CD1c-positive myeloid dendritic cell (primary cell): Measurements from ENCODE around the gene VPS41.

ENCODE experiments used
- DNase-seq: peaks from one replicate; pipeline ENCODE4 v3.0.0-alpha.2; 2016; ENCODE audit errors: extremely low spot score

Gene VPS41

DNA sequence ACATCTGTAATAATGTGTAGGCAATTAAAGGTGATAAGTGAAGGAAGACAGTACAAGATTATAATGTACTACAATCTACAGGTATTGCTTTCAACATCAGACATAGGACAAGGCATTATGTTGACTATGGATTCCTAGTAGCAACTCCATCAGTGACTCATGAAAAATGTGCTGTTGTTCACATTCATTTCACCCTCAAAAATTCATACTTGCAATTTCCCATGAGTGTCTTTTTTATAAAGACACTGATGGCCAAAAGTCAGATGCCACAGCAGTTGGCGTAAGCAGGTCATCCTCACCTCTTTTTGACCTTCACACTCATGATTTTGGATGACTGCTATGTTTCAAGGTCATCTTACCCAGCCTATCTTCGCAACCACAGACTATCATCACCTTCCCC lies 177.8 kb downstream of the VPS41 start:
- DNase-seq: no peak

DNA sequence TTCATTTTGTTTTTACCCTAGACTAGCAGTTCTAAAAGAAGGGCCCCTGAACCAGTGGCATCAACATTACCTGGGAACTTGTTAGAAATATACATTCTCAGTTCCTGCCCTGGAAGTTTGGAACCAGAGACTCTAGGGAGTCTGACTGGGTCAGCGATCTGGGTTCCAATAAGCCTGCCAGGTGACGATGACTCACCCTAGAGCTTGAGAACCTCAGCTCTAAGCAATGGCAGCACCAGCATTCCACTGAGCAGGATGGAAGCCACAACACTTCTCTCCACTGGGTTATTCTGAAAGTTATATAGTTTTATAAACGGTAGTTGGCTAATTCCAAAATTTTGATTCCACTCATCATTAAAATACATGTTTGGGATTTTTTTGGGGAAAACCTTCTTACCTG lies 180.8 kb downstream of the VPS41 start:
- DNase-seq: no peak

DNA sequence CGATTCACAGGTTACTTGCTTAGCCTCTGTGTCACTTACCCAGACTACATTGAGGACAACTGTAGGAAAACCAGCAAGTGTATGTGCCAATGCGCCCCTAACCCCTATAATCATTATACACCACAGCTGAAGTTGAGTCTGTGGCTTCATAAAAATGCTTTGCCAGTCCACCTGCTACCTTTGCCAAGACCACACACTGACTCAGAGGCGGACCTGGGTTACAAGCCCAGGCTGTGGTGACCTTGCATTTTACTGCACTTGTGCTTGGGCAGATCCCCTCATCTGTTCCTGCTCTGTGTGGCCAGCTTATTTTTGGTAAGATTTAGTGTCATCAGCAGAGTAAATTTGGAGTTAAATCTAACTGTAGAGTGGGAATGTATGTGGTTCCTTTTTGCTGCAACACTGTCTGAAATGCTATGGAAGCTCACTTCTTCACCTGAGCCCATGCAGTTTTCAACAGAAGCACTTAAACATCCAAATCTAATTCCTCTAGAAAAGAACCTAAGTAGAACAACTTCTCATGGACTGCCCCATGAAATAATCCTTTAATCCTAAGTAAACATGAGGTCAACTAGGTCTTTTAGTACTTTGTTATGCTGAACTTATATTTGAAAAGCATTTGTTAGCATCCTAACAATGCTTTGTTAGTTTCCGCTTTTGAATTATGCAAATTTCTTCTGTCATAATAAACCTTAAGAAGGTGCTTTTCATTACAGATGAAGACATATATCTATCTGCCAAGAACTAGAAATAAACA lies 181.6 kb downstream of the VPS41 start:
- DNase-seq: no peak

DNA sequence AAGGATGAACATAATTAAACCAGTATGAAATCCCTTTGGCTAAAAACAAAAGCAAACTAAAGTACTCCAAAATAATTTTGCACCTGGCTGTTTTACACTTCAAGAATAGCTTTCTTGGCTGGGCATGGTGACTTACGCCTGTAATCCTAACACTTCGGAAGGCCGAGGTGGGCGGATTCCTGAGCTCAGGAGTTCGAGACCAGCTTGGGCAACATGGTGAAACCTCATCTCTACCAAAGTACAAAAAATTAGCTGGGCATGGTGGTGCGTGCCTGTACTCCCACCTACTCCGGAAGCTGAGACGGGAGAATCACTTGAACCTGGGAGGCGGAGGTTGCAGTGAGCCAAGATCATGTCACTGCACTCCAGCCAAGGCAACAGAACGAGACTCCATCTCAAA lies 185.7 kb downstream of the VPS41 start:
- DNase-seq: no peak

DNA sequence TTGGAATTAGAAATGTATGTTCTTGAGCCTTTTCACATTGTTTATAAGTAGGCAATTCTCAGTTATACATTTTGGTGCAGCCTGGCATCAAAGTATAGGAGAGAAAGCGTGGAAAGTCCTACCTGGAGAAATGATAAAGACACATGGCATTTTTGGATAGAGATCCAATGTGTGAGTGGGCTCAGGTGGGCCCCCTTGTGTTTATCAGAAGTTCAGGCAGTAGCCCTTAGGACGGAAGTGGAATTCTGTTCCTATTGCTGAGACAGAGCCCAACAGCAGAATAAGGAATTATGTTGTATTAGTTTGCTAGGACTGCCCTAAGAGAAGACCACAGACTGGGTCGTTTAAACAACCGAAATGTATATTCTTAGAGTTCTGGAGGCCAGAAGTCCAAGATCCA lies 192.6 kb downstream of the VPS41 start:
- DNase-seq: no peak

DNA sequence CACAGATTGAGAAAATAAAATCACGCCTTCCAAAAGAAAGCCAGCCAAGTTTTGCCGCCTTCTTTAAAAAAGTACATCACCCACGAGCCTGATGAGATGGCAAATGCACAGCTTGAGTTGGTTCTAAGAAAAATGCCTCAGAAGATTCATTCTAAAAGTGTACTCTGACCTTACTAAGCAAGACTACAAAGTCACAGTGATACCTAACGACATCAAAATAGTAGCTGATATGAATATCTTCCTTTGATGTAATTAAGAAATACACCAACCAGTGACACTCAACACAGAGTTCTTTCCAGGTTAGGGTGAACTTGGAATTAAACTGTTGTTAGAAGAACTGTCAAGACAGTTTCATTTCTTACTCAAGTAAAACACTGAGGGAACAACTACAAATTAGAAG lies 199.9 kb downstream of the VPS41 start:
- no peak for DNase-seq

DNA sequence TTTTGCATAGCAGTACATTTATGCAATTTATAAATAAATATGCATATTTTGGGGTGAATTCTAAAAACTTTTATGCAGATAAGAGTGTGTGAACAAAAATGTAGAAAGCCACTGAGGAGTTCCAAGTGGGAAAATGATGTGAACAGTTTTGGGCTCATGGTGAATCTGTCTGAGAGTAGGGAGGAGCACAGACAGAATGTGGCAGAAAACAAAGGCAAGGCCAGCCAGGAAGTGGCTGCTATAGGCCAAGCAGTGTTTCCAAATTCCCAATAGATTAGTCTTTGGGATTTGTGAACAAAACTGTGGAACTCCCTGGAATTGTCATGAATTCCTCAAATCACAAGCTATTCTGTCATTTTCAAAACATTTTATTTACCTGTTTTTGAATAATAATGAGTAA lies 204.2 kb downstream of the VPS41 start:
- DNase-seq: no peak

DNA sequence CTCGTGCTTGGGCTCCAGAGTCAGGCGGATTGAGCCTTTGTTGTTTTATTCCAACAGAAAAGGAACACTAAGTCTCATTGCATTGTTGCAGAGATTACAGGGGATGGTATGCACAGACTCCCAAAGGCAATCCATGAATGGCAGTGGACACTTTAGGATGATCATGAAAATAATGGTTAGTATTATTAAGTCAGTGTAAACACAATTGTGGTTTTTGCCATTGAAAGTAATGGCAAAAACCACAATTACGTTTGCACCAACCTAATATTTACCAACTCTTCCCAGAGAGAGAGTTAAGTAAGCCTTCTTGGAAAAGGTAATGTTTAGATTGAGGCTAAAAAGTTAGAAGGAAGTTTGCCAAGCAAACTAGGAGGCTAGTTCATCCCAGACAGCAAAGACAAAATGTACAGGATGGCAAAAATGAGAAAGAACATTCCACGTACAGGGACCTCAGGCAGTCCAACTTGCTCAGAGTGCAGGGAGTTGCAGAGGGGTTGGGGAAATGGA lies 204.9 kb downstream of the VPS41 start:
- DNase-seq: no peak

DNA sequence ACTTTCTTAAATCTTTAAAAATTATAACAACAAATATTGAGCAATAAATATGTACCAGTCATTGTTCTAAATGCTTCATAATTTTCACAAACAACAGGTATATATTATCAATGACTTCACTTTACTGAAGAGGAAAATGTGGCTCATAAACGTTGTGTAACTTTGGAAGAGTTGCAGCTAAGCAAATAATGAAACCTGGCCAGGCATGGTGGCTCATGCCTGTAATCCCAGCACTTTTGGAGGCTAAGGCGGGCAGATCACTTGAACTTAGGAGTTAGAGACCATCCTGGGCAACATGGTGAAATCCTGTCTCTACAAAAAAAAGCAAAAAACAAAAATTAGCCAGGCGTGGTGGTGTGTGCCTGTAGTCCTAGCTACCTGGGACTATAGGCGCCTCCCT lies 205.9 kb downstream of the VPS41 start:
- DNase-seq: no peak

DNA sequence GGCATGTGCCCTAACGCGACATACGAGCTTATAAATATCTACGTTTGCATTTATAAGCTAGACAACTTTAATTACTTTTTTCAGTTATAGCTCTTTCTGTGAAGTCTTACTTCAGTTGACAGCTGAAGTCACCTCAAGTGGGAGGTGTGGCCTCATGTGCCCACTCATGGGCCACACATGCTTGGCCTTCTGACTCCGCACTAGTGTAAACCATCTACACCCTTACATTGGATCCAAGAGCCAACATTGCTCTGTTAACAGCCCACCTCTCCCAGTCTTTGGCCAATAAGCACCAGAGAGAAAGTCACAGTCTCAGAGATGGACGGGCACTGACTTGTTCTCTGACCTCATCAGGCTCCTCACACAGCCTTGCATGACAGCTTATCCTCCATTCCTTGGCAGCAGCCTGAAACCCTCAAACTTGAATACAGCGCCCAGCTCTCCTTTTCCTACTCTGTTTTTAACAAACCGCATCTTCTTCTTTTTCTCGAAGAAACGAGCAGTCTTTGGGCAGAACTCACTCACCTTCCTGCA lies 206.9 kb downstream of the VPS41 start:
- no peak for DNase-seq

DNA sequence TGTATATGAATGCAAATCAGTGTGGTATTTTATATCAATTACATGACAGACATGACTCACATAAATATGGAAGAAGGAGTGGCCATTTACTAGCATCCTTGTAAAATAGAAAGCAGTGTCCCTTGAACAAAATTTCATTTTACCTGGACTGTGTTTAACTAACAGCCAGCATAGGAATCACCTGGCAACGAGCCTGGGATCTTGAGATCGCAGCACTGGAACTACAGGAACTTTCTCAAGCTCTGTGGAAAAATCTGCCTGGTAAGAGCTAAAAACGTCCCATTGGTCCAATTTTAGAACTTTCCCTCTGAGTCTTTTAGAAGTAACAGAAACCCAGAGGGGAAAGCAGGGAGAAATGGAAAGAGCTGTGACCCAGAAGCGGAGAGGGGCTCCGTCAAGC lies 208.9 kb downstream of the VPS41 start:
- DNase-seq: no peak

DNA sequence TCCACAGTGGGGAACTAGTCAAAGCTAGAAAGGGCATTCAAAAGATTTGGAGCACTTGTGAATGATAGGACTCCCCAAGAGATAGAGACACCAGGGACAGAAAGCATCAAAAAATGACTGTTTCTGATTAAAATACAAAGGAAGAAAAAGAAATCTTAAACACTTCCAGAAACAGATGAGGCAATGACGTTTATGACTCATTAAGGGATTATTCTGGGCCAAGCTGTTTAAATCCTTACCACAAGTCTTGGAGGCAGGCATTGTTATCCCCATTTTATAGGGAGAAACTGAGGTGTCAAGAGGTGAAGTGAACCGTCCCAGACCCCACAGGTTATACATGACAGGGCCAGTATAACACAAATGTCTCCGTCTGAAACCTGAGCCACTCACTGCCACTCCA lies 209.5 kb downstream of the VPS41 start:
- no peak for DNase-seq

DNA sequence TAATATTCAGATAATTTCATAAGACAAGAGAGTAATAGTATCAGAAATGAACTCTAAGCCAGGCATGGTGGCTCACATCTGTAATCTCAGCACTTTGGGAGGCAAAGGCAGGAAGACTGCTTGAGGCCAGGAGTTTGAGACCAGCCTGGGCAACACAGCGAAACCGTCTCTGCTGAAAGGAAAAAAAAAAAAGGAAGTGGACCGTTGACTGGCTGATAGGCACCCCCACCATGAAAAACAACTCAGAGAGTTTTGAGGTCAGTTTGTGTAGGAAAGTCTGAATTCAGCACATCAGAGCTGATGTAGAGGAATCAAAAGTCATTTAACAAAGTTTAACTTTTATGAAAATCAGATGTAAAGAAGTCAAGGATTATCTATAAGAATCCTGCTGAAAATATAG lies 214.7 kb downstream of the VPS41 start:
- no peak for DNase-seq

DNA sequence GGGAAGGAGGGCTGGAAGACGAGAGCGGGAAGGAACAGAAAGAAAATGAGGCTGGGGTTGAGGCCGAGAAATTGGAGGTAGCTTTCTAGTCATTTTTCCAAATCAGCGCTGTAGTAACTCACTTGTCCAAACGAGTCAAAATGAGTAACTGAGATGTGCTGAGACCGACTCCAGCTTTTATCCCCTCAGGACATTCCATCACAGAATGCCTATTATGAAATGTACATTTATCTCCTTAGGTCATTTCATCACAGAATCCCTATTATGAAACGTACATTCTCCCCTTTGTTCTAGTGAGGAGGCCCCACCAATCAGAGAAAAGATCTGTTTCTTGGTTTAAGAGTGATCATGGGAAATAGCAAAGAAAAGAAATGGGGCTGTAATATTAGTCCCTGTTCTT lies 222.1 kb downstream of the VPS41 start:
- no peak for DNase-seq

DNA sequence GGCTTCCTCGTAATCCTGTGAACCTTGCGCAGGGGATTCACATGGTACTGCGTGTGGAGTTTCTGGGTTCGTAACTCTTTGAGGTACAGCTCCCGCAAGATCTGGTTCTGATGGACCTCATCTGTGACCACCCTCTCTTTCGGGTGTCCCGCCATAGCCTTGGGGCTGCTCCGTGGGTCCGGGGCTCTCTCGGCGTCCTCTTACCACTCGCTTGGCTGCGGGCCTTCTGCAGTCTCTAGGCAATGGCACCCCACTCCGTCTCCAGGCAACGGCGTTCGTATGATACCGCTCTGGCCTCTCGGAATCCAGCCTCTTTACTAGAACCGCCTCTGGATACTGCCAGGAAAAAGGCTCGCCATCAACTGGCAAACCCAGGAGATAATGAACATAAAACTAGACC lies 223.1 kb downstream of the VPS41 start:
- no peak for DNase-seq

DNA sequence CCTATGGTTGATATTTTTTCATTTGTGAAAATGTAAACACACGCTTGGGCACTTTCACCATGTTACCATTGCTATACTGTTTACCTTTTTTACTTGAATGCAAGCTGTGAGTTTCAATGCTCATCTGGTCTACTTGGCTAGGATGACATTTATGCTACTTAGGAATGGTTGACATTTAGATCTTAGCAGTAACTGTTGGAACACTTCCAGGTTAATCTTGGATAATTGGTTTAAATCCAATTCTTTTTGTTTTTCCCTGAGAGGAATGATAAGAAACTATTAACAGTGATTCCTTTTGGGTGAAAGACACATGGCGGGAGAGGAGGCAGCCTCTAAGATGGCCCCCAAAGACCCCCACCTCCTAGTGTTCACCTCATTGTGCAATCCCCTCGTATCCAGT lies 226.4 kb downstream of the VPS41 start:
- no peak for DNase-seq

DNA sequence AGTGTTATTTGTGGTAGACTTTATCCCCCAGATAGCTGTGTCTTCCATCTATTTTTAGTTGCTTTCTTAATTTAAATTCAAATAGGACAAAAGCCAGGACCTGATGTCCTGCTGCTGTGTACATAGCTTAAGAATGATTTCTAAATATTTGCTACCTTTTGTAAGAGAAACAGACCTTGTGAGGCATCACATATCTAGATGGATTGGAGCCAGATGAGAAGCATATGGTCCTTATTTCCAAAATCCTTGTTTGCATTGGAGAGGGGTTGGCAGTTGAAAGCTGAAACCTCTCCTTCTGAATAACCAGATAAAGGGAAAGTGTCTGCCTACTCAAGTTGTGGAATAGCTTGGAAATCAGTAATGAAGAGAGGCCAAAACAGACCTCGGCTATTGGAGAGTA lies 227.1 kb downstream of the VPS41 start:
- no peak for DNase-seq

DNA sequence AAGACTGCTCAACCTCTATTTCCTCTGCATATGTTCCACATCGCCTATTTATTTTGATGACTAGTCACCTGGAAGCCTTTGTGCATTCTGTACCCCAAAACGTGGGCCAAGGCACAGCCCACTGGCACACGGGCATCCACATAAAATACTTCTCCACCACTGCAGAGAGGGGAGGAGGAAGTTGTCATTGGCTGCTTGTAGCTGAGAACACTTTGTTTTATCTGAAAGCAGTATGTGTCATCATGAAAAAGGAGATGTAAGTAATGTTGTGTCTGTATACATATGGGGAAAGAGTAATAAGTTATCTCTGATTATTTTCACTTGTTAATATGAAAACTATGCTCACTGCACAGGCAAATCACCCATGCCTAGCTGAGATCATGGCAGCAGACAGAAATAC lies 229.6 kb downstream of the VPS41 start:
- DNase-seq: no peak

DNA sequence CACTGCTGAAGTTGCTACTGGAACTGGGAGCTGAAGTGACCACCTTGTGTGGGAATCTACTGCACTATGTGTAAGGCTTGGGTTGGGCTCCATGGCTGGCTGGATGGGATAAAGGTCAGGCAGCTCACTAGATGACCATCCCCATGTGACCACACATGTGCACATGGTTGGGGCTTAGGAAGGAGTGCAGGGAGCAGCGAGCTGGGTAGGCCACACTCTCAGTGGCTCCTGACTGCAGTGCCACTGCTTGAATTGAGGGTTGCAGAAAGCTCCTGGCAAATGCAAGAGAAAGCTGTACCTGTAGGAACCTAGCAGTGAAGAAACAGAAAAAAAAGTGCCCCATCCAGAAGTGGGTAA lies 230.3 kb downstream of the VPS41 start:
- no peak for DNase-seq

DNA sequence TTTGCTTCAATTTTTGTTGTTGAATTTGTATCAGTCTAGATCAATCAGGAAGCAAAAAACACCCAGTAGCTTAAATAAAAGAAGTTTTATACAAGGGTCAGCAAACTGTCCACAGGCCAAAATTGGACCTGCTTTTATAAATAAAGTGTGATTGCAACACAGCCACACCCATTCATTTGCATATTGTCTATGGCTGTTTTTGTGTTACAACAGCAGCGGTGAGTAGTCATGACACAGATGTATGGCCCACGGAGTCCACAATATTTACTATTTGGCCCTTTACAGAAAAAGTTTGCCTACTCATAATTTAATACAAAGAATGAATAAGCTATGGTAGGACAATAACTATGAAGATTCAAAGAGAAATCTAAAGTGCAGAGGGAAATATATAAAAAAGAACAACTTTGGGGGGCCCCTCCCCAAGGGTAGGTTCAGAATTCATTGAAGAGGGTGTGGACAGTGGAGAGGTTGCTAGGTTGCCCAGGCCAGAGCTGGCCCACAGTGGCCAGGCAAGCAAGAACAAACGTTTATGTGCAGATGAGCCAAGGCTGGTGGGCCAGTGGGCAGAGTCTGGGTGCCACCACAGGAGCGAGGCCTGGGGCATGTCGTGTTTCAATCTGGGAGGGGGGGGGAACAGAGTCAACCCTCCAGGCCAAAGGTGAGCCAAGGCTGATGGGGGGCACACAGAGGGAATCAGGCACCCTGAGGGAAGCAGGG lies 230.9 kb downstream of the VPS41 start:
- no peak for DNase-seq

DNA sequence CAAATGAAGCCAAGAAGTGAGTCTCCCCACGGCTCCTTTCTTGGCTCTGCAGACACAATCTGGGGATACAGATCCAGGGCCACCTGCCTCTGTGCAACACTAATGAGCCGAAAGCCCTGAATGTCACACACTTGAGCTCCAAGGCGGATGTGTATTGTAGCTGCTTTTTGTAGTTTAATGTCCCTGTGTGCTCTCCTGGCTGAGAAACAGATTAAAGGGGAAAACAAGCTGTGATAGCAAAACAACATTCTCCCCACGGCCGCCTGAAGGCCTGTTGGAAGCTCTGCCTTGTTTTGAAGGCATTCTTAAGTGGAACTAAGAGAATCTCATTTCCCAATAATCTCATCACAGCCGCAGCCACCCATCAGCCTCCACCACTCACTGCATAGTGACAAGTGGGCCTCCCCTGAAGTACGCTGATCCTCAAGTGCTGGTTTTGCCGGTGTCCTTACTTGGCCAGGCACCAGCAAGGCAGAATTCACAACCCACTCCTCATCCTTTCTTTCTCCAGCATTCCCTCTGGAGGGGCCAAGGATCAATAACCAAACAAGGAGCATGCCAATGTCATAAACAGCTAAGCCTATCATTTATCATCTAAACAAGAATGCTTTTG lies 233.4 kb downstream of the VPS41 start:
- no peak for DNase-seq

DNA sequence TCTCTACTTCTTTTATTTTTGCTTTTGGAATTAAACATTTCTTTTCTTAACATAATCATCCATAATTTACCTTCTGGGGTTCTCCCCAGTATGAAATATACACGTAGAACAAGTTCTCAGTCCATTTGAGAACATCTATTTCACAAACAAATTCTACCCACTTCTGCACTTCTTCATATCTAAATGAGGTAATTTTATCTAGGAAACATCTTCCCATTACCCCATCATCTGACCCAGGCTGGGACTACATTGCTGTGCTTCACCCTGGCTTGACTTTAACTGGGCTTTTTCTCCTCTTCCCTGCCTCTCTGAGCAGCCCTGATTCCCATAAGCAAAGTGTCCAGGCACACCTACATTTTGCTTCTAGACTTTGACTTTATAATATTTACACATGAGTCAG lies 234.5 kb downstream of the VPS41 start:
- DNase-seq: no peak

DNA sequence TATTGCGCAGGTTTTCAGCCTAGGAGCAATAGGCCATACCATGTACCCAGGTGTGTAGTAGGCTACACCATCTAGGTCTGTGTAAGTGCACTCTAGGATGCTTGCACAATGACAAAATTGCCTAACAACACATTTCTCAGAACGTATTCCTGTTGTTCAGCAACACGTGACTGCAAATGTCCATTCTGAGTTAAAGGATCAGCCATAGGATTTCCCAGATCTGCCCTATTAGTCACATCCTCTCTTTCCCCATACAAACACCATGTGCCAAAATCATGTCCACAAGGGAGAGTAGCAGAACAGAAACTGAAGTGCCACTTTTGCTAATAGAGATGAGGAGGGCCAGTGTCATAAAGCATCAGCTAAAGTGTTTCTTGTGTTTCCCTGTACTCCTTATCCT lies 235.2 kb downstream of the VPS41 start:
- peak; percentile 86 for DNase-seq
